DOHH2 (cell line): ENCODE results near the gene HLA-DPB1.

Experiments used
- EZH2phosphoT487 ChIP-seq: fragments of 200-600 bp; sonication (generic); IDR thresholded peaks from 2 replicates; pipeline ENCODE4 v1.6.1; 2017; ENCODE audit warnings: borderline replicate concordance, mild to moderate bottlenecking, antibody characterized with exemption, low read length, moderate library complexity, mixed read lengths
- TF ChIP-seq, protein P1 (sequence below): fragments of 200-600 bp; sonication (generic); IDR thresholded peaks from one replicate; pipeline ENCODE4 v1.5.1; 2014; ENCODE audit warnings: antibody characterized with exemption, mild to moderate bottlenecking, low read depth, low read length; ENCODE audit not compliant: poor library complexity, severe bottlenecking

- TF ChIP-seq, protein P1, sequence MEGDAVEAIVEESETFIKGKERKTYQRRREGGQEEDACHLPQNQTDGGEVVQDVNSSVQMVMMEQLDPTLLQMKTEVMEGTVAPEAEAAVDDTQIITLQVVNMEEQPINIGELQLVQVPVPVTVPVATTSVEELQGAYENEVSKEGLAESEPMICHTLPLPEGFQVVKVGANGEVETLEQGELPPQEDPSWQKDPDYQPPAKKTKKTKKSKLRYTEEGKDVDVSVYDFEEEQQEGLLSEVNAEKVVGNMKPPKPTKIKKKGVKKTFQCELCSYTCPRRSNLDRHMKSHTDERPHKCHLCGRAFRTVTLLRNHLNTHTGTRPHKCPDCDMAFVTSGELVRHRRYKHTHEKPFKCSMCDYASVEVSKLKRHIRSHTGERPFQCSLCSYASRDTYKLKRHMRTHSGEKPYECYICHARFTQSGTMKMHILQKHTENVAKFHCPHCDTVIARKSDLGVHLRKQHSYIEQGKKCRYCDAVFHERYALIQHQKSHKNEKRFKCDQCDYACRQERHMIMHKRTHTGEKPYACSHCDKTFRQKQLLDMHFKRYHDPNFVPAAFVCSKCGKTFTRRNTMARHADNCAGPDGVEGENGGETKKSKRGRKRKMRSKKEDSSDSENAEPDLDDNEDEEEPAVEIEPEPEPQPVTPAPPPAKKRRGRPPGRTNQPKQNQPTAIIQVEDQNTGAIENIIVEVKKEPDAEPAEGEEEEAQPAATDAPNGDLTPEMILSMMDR: no peak
- TF ChIP-seq EZH2phosphoT487: no peak
Measured at GRCh38 chr6:33081098-33081824, 5.5 kb downstream of the HLA-DPB1 start.
